GM23338 (cell line): ENCODE measurements around the gene NUBPL. TPM values are rescaled to one million over a fixed set of nuclear protein-coding genes. Genes with fewer than 3 reads are reported as not detected.

ENCODE experiments used
- ATAC-seq: fragments of 200-7000 bp; cut with Tn5 transposase; 3 replicates; pipeline ENCODE4 v1.9.1; 2020
- DNase-seq: peaks from one replicate; pipeline ENCODE4 v3.0.0-alpha.2; 2015; ENCODE audit warnings: low spot score
- H2AFZ ChIP-seq: fragments of 200-600 bp; sonication (generic); 2 replicates; pipeline ENCODE4 v1.8.0; 2016; ENCODE audit warnings: antibody characterized with exemption, mild to moderate bottlenecking, moderate library complexity
- H3F3A ChIP-seq: fragments of 200-600 bp; sonication (generic); replicated peaks from 2 replicates; pipeline ENCODE4 v1.8.0; 2017; ENCODE audit warnings: antibody characterized with exemption, mixed run types, low read depth
- H3K27ac ChIP-seq: fragments of 200-600 bp; sonication (generic); 2 replicates; pipeline ENCODE4 v1.6.1; 2016; ENCODE audit warnings: low read depth
- H3K27me3 ChIP-seq: fragments of 200-600 bp; sonication (generic); 2 replicates; pipeline ENCODE4 v1.8.0; 2016; ENCODE audit warnings: mild to moderate bottlenecking, mixed run types, moderate library complexity; ENCODE audit not compliant: insufficient read depth
- H3K36me3 ChIP-seq: fragments of 200-600 bp; sonication (generic); 2 replicates; pipeline ENCODE4 v1.8.0; 2016; ENCODE audit warnings: mild to moderate bottlenecking; ENCODE audit not compliant: insufficient read depth
- H3K4me1 ChIP-seq: fragments of 200-600 bp; sonication (generic); 2 replicates; pipeline ENCODE4 v1.8.0; 2016; ENCODE audit warnings: mild to moderate bottlenecking, moderate library complexity; ENCODE audit not compliant: insufficient read depth
- H3K4me2 ChIP-seq: fragments of 200-600 bp; sonication (generic); 2 replicates; pipeline ENCODE4 v1.7.1; 2017; ENCODE audit warnings: mixed run types
- H3K4me3 ChIP-seq: fragments of 200-600 bp; sonication (generic); 2 replicates; pipeline ENCODE4 v1.6.1; 2016; ENCODE audit warnings: mixed run types
- H3K79me2 ChIP-seq: fragments of 200-600 bp; sonication (generic); replicated peaks from 2 replicates; pipeline ENCODE4 v1.8.0; 2017; ENCODE audit warnings: mild to moderate bottlenecking; ENCODE audit not compliant: insufficient read depth
- H3K9me2 ChIP-seq: fragments of 200-600 bp; sonication (generic); 2 replicates; pipeline ENCODE4 v1.8.0; 2017; ENCODE audit not compliant: insufficient read depth
- H4K20me1 ChIP-seq: fragments of 200-600 bp; sonication (generic); replicated peaks from 2 replicates; pipeline ENCODE4 v1.8.0; 2017; ENCODE audit warnings: mild to moderate bottlenecking; ENCODE audit not compliant: insufficient read depth
- H3K27ac Mint-ChIP-seq: 2 replicates; pipeline ENCODE4 v1.8.0; 2020; ENCODE audit warnings: inconsistent platforms, mild to moderate bottlenecking, moderate library complexity, mixed read lengths
- H3K27me3 Mint-ChIP-seq: 3 replicates; pipeline ENCODE4 v1.8.0; 2022; ENCODE audit warnings: low read depth, mild to moderate bottlenecking, moderate library complexity, mixed read lengths, inconsistent platforms; ENCODE audit not compliant: insufficient read depth, poor library complexity
- H3K36me3 Mint-ChIP-seq: 3 replicates; pipeline ENCODE4 v1.8.0; 2021; ENCODE audit warnings: low read depth, mild to moderate bottlenecking, inconsistent platforms, moderate library complexity, mixed read lengths
- H3K4me1 Mint-ChIP-seq: 3 replicates; pipeline ENCODE4 v1.8.0; 2020; ENCODE audit warnings: mild to moderate bottlenecking, inconsistent platforms, mixed read lengths
- H3K4me3 Mint-ChIP-seq: 3 replicates; pipeline ENCODE4 v1.8.0; 2021; ENCODE audit warnings: moderate library complexity, mild to moderate bottlenecking, inconsistent platforms, mixed read lengths
- H3K9me3 Mint-ChIP-seq: 3 replicates; pipeline ENCODE4 v1.8.0; 2020; ENCODE audit warnings: moderate library complexity, mild to moderate bottlenecking, inconsistent platforms, mixed read lengths
- CREB1 ChIP-seq: fragments of 250-450 bp; sonication (Bioruptor Pico); IDR thresholded peaks from 2 replicates; pipeline ENCODE4 v1.5.0; 2020; ENCODE audit warnings: low read depth, mild to moderate bottlenecking, moderate library complexity
- EZH2 ChIP-seq: fragments of 200-600 bp; sonication (generic); IDR thresholded peaks from one replicate; pipeline ENCODE4 v1.8.0; 2017; ENCODE audit warnings: antibody characterized with exemption, mild to moderate bottlenecking, low read depth; ENCODE audit not compliant: unreplicated experiment
- EZH2phosphoT487 ChIP-seq: fragments of 200-600 bp; sonication (generic); IDR thresholded peaks from one replicate; pipeline ENCODE4 v1.8.1; 2018; ENCODE audit warnings: antibody characterized with exemption; ENCODE audit not compliant: unreplicated experiment
- JUNB ChIP-seq: IDR thresholded peaks from one replicate; pipeline ENCODE4 v1.6.1; 2016; ENCODE audit warnings: antibody characterized with exemption; ENCODE audit not compliant: unreplicated experiment
- NANOG ChIP-seq: IDR thresholded peaks from 2 replicates; pipeline ENCODE4 v1.6.1; 2016; ENCODE audit warnings: antibody characterized with exemption, borderline replicate concordance
- POLR2AphosphoS5 ChIP-seq: IDR thresholded peaks from 2 replicates; pipeline ENCODE4 v1.6.1; 2016; ENCODE audit warnings: antibody characterized with exemption, low read depth
- STAT1 ChIP-seq: IDR thresholded peaks from one replicate; pipeline ENCODE4 v1.6.1; 2016; ENCODE audit warnings: antibody characterized with exemption; ENCODE audit not compliant: unreplicated experiment
- ZNF114 ChIP-seq: fragments of 250-450 bp; sonication (Bioruptor Pico); IDR thresholded peaks from 2 replicates; pipeline ENCODE4 v1.5.0; 2020; ENCODE audit warnings: mild to moderate bottlenecking, moderate library complexity
- ZNF331 ChIP-seq: fragments of 250-450 bp; sonication (Bioruptor Pico); IDR thresholded peaks from 2 replicates; pipeline ENCODE4 v1.5.0; 2020; ENCODE audit warnings: low read depth, mild to moderate bottlenecking, moderate library complexity
- polyA plus RNA-seq: library from polyadenylated mRNA; unstranded; fragments of >200 nt; fragmentation: Nextera tagmentation; extraction: Ambion mirVana; gene quantifications from 2 replicates; pipeline ENCODE4 v1.2.1, GENCODE V29; 2016
- total RNA-seq: library from RNA; depleted of rRNA; stranded (reverse); fragments of >200 nt; shearing (Covaris generic); gene quantifications from 2 replicates; pipeline ENCODE4 v1.2.3, GENCODE V29; 2014
- TF ChIP-seq, protein P1 (sequence below), 2 experiments: fragments of 200-600 bp in 1 of 2; sonication (generic) in 1 of 2; conservative IDR thresholded peaks; 2 replicates each; pipeline versions ENCODE4 v1.5.1 to v1.6.1; 2016 to 2017; ENCODE audit warnings: antibody characterized with exemption in 2 of 2, low read depth in 2 of 2, mild to moderate bottlenecking in 2 of 2, moderate library complexity in 1 of 2
- TF ChIP-seq, protein P2 (sequence below): IDR thresholded peaks from 2 replicates; pipeline ENCODE4 v1.6.1; 2016; ENCODE audit warnings: antibody characterized with exemption
- TF ChIP-seq, protein P3 (sequence below): IDR thresholded peaks from one replicate; pipeline ENCODE4 v1.6.1; 2018; ENCODE audit warnings: antibody characterized with exemption; ENCODE audit not compliant: unreplicated experiment
- TF ChIP-seq, protein P4 (sequence below): fragments of 250-450 bp; sonication (Bioruptor Pico); IDR thresholded peaks from 2 replicates; pipeline ENCODE4 v1.5.0; 2020; ENCODE audit warnings: mild to moderate bottlenecking, moderate library complexity

Gene NUBPL
- total and polyA plus RNA-seq, 2 experiments from 2014 or later: 6.1 to 20.7 TPM

DNA sequence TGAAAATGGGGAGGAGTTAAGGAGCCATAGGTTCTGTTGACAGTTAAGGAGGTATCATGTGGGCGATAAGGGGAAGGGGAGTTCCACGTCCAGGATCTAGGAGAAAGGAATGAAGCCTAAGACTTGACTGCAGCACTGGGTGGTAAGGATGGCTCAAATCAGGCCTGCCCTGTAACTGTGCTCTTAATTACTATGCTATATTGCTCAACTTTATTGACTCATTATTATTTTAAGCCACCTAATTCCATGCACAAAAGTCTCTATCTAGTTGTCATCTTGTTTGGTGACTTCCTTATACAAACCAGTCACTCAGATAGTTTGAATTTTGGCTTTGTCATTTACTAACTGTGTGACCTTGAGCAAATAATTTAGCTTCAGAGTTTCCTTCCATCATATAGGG lies 273.8 kb downstream of the NUBPL start:
- no peaks in the 10 kb centered on the region for H3K27me3 Mint-ChIP-seq
- no peak for DNase-seq
- H3K9me3 Mint-ChIP-seq: no peaks in the 10 kb centered on the region; the same call in 2 of the 3 replicates
- H3K79me2 ChIP-seq: no peaks in the 10 kb centered on the region
- H2AFZ ChIP-seq: no peak overlapping the region
- H3K4me2 ChIP-seq: no peak overlapping the region
- no peak overlapping the region for H3K4me3 ChIP-seq
- H3K36me3 Mint-ChIP-seq: no peaks in the 10 kb centered on the region; the same call in 2 of the 3 replicates
- no peaks in the 10 kb centered on the region for H3K4me1 ChIP-seq
- H3K9me2 ChIP-seq: no peaks in the 10 kb centered on the region
- H3K27ac Mint-ChIP-seq: no peak overlapping the region
- no peaks in the 10 kb centered on the region for H3K4me1 Mint-ChIP-seq
- no peak overlapping the region for H3K27ac ChIP-seq
- no peaks in the 10 kb centered on the region for H3F3A ChIP-seq
- no peaks in the 10 kb centered on the region for H4K20me1 ChIP-seq
- H3K36me3 ChIP-seq: no peaks in the 10 kb centered on the region
- TF ChIP-seq, protein P1, sequence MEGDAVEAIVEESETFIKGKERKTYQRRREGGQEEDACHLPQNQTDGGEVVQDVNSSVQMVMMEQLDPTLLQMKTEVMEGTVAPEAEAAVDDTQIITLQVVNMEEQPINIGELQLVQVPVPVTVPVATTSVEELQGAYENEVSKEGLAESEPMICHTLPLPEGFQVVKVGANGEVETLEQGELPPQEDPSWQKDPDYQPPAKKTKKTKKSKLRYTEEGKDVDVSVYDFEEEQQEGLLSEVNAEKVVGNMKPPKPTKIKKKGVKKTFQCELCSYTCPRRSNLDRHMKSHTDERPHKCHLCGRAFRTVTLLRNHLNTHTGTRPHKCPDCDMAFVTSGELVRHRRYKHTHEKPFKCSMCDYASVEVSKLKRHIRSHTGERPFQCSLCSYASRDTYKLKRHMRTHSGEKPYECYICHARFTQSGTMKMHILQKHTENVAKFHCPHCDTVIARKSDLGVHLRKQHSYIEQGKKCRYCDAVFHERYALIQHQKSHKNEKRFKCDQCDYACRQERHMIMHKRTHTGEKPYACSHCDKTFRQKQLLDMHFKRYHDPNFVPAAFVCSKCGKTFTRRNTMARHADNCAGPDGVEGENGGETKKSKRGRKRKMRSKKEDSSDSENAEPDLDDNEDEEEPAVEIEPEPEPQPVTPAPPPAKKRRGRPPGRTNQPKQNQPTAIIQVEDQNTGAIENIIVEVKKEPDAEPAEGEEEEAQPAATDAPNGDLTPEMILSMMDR (conservative IDR thresholded peaks at IDR 0.05; ENCODE audit: low read depth in 2 of 2): no peak
- TF ChIP-seq JUNB (no peak), POLR2AphosphoS5 (no peak), ZNF114 (CRISPR knock-in tag) (no peak), CREB1 (no peak), ZNF331 (CRISPR knock-in tag) (no peak), NANOG (no peak), EZH2 (no peak), STAT1 (no peak), EZH2phosphoT487 (no peak)
- TF ChIP-seq, protein P2, sequence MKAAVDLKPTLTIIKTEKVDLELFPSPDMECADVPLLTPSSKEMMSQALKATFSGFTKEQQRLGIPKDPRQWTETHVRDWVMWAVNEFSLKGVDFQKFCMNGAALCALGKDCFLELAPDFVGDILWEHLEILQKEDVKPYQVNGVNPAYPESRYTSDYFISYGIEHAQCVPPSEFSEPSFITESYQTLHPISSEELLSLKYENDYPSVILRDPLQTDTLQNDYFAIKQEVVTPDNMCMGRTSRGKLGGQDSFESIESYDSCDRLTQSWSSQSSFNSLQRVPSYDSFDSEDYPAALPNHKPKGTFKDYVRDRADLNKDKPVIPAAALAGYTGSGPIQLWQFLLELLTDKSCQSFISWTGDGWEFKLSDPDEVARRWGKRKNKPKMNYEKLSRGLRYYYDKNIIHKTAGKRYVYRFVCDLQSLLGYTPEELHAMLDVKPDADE: no peak
- TF ChIP-seq, protein P3, sequence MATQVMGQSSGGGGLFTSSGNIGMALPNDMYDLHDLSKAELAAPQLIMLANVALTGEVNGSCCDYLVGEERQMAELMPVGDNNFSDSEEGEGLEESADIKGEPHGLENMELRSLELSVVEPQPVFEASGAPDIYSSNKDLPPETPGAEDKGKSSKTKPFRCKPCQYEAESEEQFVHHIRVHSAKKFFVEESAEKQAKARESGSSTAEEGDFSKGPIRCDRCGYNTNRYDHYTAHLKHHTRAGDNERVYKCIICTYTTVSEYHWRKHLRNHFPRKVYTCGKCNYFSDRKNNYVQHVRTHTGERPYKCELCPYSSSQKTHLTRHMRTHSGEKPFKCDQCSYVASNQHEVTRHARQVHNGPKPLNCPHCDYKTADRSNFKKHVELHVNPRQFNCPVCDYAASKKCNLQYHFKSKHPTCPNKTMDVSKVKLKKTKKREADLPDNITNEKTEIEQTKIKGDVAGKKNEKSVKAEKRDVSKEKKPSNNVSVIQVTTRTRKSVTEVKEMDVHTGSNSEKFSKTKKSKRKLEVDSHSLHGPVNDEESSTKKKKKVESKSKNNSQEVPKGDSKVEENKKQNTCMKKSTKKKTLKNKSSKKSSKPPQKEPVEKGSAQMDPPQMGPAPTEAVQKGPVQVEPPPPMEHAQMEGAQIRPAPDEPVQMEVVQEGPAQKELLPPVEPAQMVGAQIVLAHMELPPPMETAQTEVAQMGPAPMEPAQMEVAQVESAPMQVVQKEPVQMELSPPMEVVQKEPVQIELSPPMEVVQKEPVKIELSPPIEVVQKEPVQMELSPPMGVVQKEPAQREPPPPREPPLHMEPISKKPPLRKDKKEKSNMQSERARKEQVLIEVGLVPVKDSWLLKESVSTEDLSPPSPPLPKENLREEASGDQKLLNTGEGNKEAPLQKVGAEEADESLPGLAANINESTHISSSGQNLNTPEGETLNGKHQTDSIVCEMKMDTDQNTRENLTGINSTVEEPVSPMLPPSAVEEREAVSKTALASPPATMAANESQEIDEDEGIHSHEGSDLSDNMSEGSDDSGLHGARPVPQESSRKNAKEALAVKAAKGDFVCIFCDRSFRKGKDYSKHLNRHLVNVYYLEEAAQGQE: no peak
- TF ChIP-seq, protein P4, sequence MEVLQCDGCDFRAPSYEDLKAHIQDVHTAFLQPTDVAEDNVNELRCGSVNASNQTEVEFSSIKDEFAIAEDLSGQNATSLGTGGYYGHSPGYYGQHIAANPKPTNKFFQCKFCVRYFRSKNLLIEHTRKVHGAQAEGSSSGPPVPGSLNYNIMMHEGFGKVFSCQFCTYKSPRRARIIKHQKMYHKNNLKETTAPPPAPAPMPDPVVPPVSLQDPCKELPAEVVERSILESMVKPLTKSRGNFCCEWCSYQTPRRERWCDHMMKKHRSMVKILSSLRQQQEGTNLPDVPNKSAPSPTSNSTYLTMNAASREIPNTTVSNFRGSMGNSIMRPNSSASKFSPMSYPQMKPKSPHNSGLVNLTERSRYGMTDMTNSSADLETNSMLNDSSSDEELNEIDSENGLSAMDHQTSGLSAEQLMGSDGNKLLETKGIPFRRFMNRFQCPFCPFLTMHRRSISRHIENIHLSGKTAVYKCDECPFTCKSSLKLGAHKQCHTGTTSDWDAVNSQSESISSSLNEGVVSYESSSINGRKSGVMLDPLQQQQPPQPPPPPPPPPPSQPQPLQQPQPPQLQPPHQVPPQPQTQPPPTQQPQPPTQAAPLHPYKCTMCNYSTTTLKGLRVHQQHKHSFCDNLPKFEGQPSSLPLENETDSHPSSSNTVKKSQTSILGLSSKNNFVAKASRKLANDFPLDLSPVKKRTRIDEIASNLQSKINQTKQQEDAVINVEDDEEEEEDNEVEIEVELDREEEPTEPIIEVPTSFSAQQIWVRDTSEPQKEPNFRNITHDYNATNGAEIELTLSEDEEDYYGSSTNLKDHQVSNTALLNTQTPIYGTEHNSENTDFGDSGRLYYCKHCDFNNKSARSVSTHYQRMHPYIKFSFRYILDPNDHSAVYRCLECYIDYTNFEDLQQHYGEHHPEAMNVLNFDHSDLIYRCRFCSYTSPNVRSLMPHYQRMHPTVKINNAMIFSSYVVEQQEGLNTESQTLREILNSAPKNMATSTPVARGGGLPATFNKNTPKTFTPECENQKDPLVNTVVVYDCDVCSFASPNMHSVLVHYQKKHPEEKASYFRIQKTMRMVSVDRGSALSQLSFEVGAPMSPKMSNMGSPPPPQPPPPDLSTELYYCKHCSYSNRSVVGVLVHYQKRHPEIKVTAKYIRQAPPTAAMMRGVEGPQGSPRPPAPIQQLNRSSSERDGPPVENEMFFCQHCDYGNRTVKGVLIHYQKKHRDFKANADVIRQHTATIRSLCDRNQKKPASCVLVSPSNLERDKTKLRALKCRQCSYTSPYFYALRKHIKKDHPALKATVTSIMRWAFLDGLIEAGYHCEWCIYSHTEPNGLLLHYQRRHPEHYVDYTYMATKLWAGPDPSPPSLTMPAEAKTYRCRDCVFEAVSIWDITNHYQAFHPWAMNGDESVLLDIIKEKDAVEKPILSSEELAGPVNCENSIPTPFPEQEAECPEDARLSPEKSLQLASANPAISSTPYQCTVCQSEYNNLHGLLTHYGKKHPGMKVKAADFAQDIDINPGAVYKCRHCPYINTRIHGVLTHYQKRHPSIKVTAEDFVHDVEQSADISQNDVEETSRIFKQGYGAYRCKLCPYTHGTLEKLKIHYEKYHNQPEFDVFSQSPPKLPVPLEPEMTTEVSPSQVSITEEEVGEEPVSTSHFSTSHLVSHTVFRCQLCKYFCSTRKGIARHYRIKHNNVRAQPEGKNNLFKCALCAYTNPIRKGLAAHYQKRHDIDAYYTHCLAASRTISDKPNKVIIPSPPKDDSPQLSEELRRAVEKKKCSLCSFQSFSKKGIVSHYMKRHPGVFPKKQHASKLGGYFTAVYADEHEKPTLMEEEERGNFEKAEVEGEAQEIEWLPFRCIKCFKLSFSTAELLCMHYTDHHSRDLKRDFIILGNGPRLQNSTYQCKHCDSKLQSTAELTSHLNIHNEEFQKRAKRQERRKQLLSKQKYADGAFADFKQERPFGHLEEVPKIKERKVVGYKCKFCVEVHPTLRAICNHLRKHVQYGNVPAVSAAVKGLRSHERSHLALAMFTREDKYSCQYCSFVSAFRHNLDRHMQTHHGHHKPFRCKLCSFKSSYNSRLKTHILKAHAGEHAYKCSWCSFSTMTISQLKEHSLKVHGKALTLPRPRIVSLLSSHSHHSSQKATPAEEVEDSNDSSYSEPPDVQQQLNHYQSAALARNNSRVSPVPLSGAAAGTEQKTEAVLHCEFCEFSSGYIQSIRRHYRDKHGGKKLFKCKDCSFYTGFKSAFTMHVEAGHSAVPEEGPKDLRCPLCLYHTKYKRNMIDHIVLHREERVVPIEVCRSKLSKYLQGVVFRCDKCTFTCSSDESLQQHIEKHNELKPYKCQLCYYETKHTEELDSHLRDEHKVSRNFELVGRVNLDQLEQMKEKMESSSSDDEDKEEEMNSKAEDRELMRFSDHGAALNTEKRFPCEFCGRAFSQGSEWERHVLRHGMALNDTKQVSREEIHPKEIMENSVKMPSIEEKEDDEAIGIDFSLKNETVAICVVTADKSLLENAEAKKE (CRISPR knock-in tag): no peak
- H3K4me3 Mint-ChIP-seq: no peak overlapping the region
- H3K27me3 ChIP-seq: no peaks in the 10 kb centered on the region
- ATAC-seq: no peak
